Astrocyte of the cerebellum (primary cell): ENCODE results near the gene CDX1.

Source experiments
- DNase-seq: peaks from one replicate; pipeline ENCODE4 v3.0.0-alpha.2; 2011; ENCODE audit warnings: low read depth
- H3K4me3 ChIP-seq: 2 replicates; pipeline ENCODE4 v1.5.1; 2011; ENCODE audit warnings: mild to moderate bottlenecking, low read depth, low read length, moderate library complexity
- in situ Hi-C: cut with HindIII; loops from 2 replicates; pipeline ENCODE4 v1.10.0; 2017; ENCODE audit warnings: low sequenced_read_pairs
- TF ChIP-seq, protein P1 (sequence below): IDR thresholded peaks from 2 replicates; pipeline ENCODE4 v1.5.1; 2012; ENCODE audit warnings: low read length, low read depth, moderate library complexity, mild to moderate bottlenecking; ENCODE audit errors: missing control alignments

Gene CDX1

DNA sequence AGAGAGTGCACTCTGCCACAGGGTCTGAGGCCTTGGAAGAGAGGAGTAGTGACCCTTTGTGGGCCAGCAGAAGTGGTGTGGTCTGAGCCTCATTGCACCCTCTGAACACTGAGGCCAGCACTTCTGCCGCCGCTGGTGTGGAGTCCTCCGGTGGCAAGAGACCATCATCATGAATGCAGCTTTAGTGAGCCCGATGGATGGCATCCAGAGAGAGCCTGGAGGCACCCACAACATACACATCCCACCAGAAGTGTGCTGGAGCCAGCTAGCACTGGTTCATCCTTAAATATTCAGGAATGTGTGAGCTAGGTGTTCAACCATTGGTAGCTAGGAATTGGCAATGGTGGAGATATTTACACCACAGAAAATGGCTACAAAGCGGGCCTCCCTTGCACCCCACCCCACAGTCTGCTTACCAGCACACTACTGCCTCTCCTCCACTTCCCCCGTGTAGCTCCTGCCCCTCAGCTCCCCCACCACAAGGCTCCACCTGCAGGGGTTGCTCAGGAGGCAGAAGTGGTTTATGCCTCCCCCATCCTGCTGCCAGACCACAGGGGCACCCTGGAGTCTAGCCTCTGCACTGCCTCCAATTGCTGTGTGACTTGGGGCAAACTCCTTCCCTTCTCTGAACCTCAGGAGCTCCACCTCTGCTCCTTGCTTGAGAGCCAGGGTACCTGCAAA, 39.7 kb downstream of the CDX1 start:
- no peak for DNase-seq
- no peak overlapping the region for H3K4me3 ChIP-seq
- in situ Hi-C loops = no loop called here
- TF ChIP-seq, protein P1, sequence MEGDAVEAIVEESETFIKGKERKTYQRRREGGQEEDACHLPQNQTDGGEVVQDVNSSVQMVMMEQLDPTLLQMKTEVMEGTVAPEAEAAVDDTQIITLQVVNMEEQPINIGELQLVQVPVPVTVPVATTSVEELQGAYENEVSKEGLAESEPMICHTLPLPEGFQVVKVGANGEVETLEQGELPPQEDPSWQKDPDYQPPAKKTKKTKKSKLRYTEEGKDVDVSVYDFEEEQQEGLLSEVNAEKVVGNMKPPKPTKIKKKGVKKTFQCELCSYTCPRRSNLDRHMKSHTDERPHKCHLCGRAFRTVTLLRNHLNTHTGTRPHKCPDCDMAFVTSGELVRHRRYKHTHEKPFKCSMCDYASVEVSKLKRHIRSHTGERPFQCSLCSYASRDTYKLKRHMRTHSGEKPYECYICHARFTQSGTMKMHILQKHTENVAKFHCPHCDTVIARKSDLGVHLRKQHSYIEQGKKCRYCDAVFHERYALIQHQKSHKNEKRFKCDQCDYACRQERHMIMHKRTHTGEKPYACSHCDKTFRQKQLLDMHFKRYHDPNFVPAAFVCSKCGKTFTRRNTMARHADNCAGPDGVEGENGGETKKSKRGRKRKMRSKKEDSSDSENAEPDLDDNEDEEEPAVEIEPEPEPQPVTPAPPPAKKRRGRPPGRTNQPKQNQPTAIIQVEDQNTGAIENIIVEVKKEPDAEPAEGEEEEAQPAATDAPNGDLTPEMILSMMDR = no peak

DNA sequence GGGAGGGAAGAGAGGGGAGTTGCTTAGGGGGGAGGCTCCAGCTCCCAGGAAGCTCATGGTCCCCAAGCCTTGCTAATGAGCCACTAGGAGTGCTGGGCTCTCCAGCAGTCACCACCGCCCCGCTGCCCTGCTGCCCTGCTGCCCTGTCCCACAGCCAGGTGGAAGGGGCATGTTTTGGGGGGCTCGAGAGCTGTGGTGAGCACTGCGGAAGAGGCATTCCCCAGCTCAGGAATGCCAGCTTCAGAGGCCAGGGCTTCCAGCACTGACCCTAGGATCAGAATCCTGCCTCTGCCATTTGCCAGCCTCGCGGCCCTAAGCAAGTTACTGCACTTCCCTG, 40.2 kb downstream of the CDX1 start:
- TF ChIP-seq, protein P1 = no peak
- no peak overlapping the region for H3K4me3 ChIP-seq

DNA sequence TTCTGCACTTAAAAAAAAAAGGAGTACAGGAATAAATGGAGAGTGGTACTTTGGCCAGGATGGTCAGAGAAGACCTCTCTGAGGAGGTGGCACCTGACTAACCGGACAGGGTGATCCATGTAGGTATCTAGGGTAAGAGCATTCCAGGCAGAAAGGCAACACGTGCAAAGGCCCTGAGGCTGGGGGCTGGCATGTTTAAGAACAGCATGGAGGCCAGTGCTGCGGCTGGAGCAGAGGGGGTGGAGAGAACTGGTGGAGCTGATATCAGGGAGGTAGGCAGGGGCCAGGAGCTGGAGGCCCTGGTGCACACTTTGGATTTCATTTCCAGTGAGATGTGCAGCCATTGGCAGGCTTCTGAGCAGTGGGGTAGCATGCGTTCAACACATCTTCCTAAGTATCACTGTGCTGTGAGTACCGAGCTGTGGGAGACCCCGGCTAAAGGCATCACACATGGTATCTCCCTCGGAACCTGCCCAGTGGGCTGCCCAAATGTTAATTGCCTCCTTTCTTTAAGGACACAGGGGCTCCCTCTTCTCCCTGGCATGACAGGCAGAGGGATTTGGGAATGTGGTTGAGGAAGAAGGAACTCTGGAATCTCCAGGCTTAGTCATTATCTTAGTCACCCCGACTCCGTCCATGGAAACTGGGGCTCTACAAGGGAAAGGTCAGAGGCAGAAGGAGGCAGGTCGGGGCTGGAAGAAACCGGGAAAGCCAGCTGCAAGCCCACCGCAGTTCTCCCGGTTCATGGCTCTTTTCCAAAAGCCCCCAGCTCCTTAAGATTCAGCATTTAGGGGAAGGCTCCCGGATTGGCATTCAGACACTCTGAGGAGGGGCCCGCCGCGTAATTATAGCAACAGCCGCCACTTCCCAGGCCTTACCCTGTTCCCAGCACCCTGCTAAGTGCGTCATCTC, 41.9 kb downstream of the CDX1 start:
- in situ Hi-C loops = no loop called here
- no peak overlapping the region for H3K4me3 ChIP-seq
- TF ChIP-seq, protein P1 = no peak
- no peak for DNase-seq

More for the DNA sequence above, 40.2 kb downstream of the CDX1 start:
- DNase-seq = no peak
- in situ Hi-C loops = no loop called here

DNA sequence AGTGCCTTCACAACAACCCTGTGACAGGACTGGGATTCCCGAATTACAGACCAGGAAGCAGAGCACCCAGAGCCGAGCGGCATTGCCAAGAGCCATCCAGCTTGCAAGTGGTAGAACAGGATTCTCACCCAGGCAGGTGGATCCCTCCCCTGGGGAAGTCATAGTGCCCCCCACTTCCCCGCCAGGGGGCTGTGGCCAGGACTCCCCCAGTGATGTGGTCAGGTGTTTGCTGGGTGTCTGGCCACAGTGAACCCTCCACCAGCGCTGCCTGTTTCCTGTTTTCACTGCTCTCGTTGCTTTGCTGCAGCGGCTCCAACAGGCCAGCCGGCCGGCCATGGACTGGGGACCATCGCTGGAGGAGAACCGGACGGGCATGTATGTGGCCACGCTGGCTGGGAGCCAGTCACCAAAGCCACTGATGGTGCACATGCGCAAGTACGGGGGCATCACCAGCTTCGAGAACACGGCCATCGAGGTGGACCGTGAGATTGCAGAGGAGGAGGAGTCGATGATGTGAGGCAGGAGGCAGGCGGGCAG, 42.6 kb downstream of the CDX1 start:
- in situ Hi-C loops = no loop called here
- H3K4me3 ChIP-seq = no peak overlapping the region
- DNase-seq = peak; percentile 34
- TF ChIP-seq, protein P1 = no peak

DNA sequence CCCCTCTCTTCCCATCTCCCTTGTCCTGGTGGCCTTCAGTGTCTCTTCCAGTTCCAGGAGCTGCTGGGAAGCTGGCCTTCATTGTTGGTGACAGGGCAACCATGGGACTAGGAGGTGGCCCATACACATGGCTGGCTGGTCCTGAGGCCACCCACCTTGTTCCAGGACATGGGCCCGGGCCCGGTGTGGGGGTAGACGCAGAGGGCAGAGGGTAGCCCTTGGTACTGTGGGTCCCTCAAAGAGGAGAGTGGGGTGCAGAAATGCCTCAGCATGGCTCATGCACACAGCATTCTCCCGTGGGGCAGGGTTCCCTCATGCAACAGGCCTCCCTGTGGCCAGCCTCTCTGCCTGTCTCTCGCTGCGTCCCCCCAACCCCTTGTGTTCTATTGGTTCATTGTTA, 44.1 kb downstream of the CDX1 start:
- no peak for DNase-seq
- H3K4me3 ChIP-seq = no peak overlapping the region
- TF ChIP-seq, protein P1 = no peak
- in situ Hi-C loops = no loop called here

DNA sequence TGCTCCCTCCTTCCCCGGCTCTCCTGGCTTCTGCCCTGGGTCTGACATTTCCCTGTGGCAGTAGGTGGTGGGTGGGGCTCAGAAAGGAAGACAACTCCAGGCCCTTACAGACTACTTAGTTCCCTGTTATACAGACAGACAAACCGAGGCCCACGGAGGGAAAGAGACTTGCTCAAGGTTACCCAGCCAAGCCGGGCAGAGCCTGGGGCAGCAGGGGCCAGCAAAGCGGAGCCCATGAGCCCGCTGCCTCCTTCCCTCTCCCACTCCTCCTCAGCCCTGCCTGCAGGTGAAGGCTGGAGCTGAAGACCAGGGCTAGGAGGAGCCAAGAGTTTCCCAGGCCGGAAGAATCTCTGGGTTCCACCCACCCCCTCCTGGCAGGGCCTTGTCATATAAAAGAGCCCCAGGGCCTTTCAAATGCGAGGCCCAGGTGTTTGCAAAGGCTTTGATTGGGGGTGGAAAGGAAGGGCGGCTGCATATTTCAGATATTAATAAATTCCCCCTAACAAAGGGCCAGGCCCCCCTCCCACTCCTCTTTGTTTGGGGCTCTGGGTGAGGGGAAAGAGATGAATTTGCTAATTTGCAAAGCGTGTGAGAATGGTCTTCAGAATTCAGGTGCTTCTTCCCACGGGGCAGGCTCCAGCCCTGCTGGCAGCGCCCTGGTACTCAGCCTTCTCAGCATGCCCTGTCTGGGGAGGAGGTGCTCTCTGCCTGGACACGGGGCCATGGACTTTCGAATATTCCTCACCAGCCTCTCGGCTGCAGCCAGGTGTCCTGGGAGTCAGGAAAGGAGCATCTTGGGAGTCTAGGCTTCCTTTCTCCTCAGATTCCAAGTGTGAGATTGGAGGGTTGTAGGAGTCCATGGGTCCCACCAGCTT, 44.8 kb downstream of the CDX1 start:
- H3K4me3 ChIP-seq = no peak overlapping the region
- no peak for DNase-seq
- in situ Hi-C loops = no loop called here
- TF ChIP-seq, protein P1 = no peak
